ENCODE measurements around the gene TAOK1.

TAOK1 gene

GRCh38 chr17:29586676-29587469 lies 196.7 kb downstream of the TAOK1 start:
- no peak for DNase-seq

GRCh38 chr17:29587591-29587990 lies 197.4 kb downstream of the TAOK1 start:
- no peak for DNase-seq

GRCh38 chr17:29588017-29588561 lies 197.9 kb downstream of the TAOK1 start:
- no peak for DNase-seq

GRCh38 chr17:29588562-29589411 lies 198.6 kb downstream of the TAOK1 start:
- no peak for DNase-seq

- peak; percentile 73 for DNase-seq
Measured at GRCh38 chr17:29589524-29590410, 199.6 kb downstream of the TAOK1 start, which contains the start of gene GIT1. Gene GIT1, minus strand, starts transcription at chr17:29589648. Its CDS starts 270 bp downstream, at chr17:29589378.

GRCh38 chr17:29590411-29591145 lies 200.4 kb downstream of the TAOK1 start:
- no peak for DNase-seq

- DNase-seq: no peak
Measured at GRCh38 chr17:29591146-29591736, 201.1 kb downstream of the TAOK1 start.

GRCh38 chr17:29591737-29592608 lies 201.8 kb downstream of the TAOK1 start:
- peak; percentile 72 for DNase-seq

- DNase-seq: no peak
Measured at GRCh38 chr17:29592850-29593551, 202.8 kb downstream of the TAOK1 start, which contains the start of gene ANKRD13B. Gene ANKRD13B, plus strand, starts transcription at chr17:29593132. Its CDS starts 490 bp downstream, at chr17:29593622.

- DNase-seq: peak; percentile 22
Measured at GRCh38 chr17:29593591-29594518, 203.7 kb downstream of the TAOK1 start.

- no peak for DNase-seq
Measured at GRCh38 chr17:29594519-29595090, 204.4 kb downstream of the TAOK1 start.

GRCh38 chr17:29595107-29595942 lies 205.2 kb downstream of the TAOK1 start:
- no peak for DNase-seq

- DNase-seq: no peak
Measured at GRCh38 chr17:29595943-29596774, 206.0 kb downstream of the TAOK1 start.

GRCh38 chr17:29596811-29597210 lies 206.6 kb downstream of the TAOK1 start:
- DNase-seq: no peak

- no peak for DNase-seq
Measured at GRCh38 chr17:29597361-29598172, 207.4 kb downstream of the TAOK1 start.
